GDM1 (cell line): ENCODE data around the gene NUBPL.

Experiments used
- DNase-seq: peaks from one replicate; lab custom pipeline; 2025; lab: John Stamatoyannopoulos, UW

NUBPL gene

GRCh38 chr14:31561155-31561846 is at the start of gene NUBPL:
TSS of gene NUBPL (plus strand) at chr14:31561404. CDS start at chr14:31561440, 36 bp downstream.
- DNase-seq, result peak; percentile 89

- DNase-seq, result no peak
Observed at GRCh38 chr14:31527087-31527486, 34.1 kb upstream of the NUBPL start.

- no peak for DNase-seq
Observed at GRCh38 chr14:31527546-31527945, 33.7 kb upstream of the NUBPL start.

GRCh38 chr14:31529053-31529452 is 32.2 kb upstream of the NUBPL start:
- no peak for DNase-seq

- no peak for DNase-seq
Observed at GRCh38 chr14:31530136-31530535, 31.1 kb upstream of the NUBPL start.

- DNase-seq, result no peak
Observed at GRCh38 chr14:31536201-31536960, 24.8 kb upstream of the NUBPL start.

GRCh38 chr14:31541702-31542101 is 19.5 kb upstream of the NUBPL start:
- DNase-seq, result no peak

- no peak for DNase-seq
Observed at GRCh38 chr14:31543969-31544799, 17.0 kb upstream of the NUBPL start.

- DNase-seq, result no peak
Observed at GRCh38 chr14:31544816-31545215, 16.4 kb upstream of the NUBPL start.

- DNase-seq, result no peak
Observed at GRCh38 chr14:31545328-31545727, 15.9 kb upstream of the NUBPL start.

GRCh38 chr14:31549817-31550216 is 11.4 kb upstream of the NUBPL start:
- no peak for DNase-seq

- DNase-seq, result no peak
Observed at GRCh38 chr14:31550589-31550988, 10.6 kb upstream of the NUBPL start.

- no peak for DNase-seq
Observed at GRCh38 chr14:31556191-31556590, 5.0 kb upstream of the NUBPL start.

GRCh38 chr14:31559939-31560338 is 1.3 kb upstream of the NUBPL start:
- DNase-seq, result no peak

- no peak for DNase-seq
Observed at GRCh38 chr14:31560759-31561154, 447 bp upstream of the NUBPL start.

- no peak for DNase-seq
Observed at GRCh38 chr14:31564194-31564593, 3.0 kb downstream of the NUBPL start.

GRCh38 chr14:31566456-31566855 is 5.3 kb downstream of the NUBPL start:
- DNase-seq, result no peak

- DNase-seq, result no peak
Observed at GRCh38 chr14:31567655-31568054, 6.5 kb downstream of the NUBPL start.

GRCh38 chr14:31568161-31568560 is 7.0 kb downstream of the NUBPL start:
- no peak for DNase-seq

GRCh38 chr14:31568671-31569070 is 7.5 kb downstream of the NUBPL start:
- DNase-seq, result no peak

- DNase-seq, result no peak
Observed at GRCh38 chr14:31572955-31573354, 11.8 kb downstream of the NUBPL start.

- no peak for DNase-seq
Observed at GRCh38 chr14:31576949-31577348, 15.7 kb downstream of the NUBPL start.

- no peak for DNase-seq
Observed at GRCh38 chr14:31578266-31578665, 17.1 kb downstream of the NUBPL start.
